ENCODE measurements around the gene FAM3B.

Gene FAM3B

GRCh38 chr21:41317458-41317857, 857 bp downstream of the FAM3B start:
- Histone ChIP-seq H3K9ac (ENCODE audit: low read depth in 1 of 2, low read length in 2 of 2) (no peak overlapping the region), H3K4me1 (ENCODE audit: control insufficient read depth in 2 of 2, insufficient read depth in 2 of 2, low read length in 2 of 2) (peaks cover 0 to 3% of the 10 kb centered on the region in 2 donors), H3K27ac (ENCODE audit: low read depth in 2 of 2, low read length in 2 of 2) (no peak overlapping the region), H3K4me3 (ENCODE audit: low read length in 2 of 2) (no peak overlapping the region), H3K36me3 (ENCODE audit: control insufficient read depth in 2 of 2, insufficient read depth in 2 of 2, low read length in 2 of 2) (no peaks in the 10 kb centered on the region), H3K27me3 (ENCODE audit: control insufficient read depth in 2 of 2, insufficient read depth in 2 of 2, low read length in 2 of 2) (peaks cover 26 to 64% of the 10 kb centered on the region in 2 donors), H3K9me3 (ENCODE audit: control insufficient read depth in 2 of 2, low read length in 2 of 2) (no peaks in the 10 kb centered on the region)

- H3K9me3 ChIP-seq (ENCODE audit: control insufficient read depth in 2 of 2, low read length in 2 of 2) = no peaks in the 10 kb centered on the region
- no peak overlapping the region for H3K27ac ChIP-seq (ENCODE audit: low read depth in 2 of 2, low read length in 2 of 2)
- H3K4me3 ChIP-seq (ENCODE audit: low read length in 2 of 2) = no peak overlapping the region
- H3K4me1 ChIP-seq (ENCODE audit: control insufficient read depth in 2 of 2, insufficient read depth in 2 of 2, low read length in 2 of 2) = peaks cover 0 to 3% of the 10 kb centered on the region in 2 donors
- peaks cover 22 to 66% of the 10 kb centered on the region in 2 donors for H3K27me3 ChIP-seq (ENCODE audit: control insufficient read depth in 2 of 2, insufficient read depth in 2 of 2, low read length in 2 of 2)
- H3K9ac ChIP-seq (ENCODE audit: low read depth in 1 of 2, low read length in 2 of 2) = no peak overlapping the region
- H3K36me3 ChIP-seq (ENCODE audit: control insufficient read depth in 2 of 2, insufficient read depth in 2 of 2, low read length in 2 of 2) = no peaks in the 10 kb centered on the region
Measured at GRCh38 chr21:41318218-41318617, 1.6 kb downstream of the FAM3B start.

- Histone ChIP-seq H3K9me3 (ENCODE audit: control insufficient read depth in 2 of 2, low read length in 2 of 2) (no peaks in the 10 kb centered on the region), H3K36me3 (ENCODE audit: control insufficient read depth in 2 of 2, insufficient read depth in 2 of 2, low read length in 2 of 2) (no peaks in the 10 kb centered on the region), H3K4me3 (ENCODE audit: low read length in 2 of 2) (no peak overlapping the region), H3K27ac (ENCODE audit: low read depth in 2 of 2, low read length in 2 of 2) (no peak overlapping the region), H3K4me1 (ENCODE audit: control insufficient read depth in 2 of 2, insufficient read depth in 2 of 2, low read length in 2 of 2) (peaks cover 0 to 3% of the 10 kb centered on the region in 2 donors), H3K9ac (ENCODE audit: low read depth in 1 of 2, low read length in 2 of 2) (no peak overlapping the region), H3K27me3 (ENCODE audit: control insufficient read depth in 2 of 2, insufficient read depth in 2 of 2, low read length in 2 of 2) (peaks cover 22 to 70% of the 10 kb centered on the region in 2 donors)
Measured at GRCh38 chr21:41319273-41319672, 2.7 kb downstream of the FAM3B start.

- Histone ChIP-seq H3K4me3 (ENCODE audit: low read length in 2 of 2) (no peak overlapping the region), H3K9ac (ENCODE audit: low read depth in 1 of 2, low read length in 2 of 2) (no peak overlapping the region), H3K4me1 (ENCODE audit: control insufficient read depth in 2 of 2, insufficient read depth in 2 of 2, low read length in 2 of 2) (peaks cover 0 to under 1% of the 10 kb centered on the region in 2 donors), H3K9me3 (ENCODE audit: control insufficient read depth in 2 of 2, low read length in 2 of 2) (no peaks in the 10 kb centered on the region), H3K36me3 (ENCODE audit: control insufficient read depth in 2 of 2, insufficient read depth in 2 of 2, low read length in 2 of 2) (no peaks in the 10 kb centered on the region), H3K27ac (ENCODE audit: low read depth in 2 of 2, low read length in 2 of 2) (no peak overlapping the region), H3K27me3 (ENCODE audit: control insufficient read depth in 2 of 2, insufficient read depth in 2 of 2, low read length in 2 of 2) (peaks cover 12 to 51% of the 10 kb centered on the region in 2 donors)
Measured at GRCh38 chr21:41321211-41321907, 4.8 kb downstream of the FAM3B start.

GRCh38 chr21:41321908-41322495, 5.4 kb downstream of the FAM3B start:
- H3K4me3 ChIP-seq (ENCODE audit: low read length in 2 of 2) = no peak overlapping the region
- H3K27ac ChIP-seq (ENCODE audit: low read depth in 2 of 2, low read length in 2 of 2) = no peak overlapping the region
- no peaks in the 10 kb centered on the region for H3K36me3 ChIP-seq (ENCODE audit: control insufficient read depth in 2 of 2, insufficient read depth in 2 of 2, low read length in 2 of 2)
- peaks cover 9 to 48% of the 10 kb centered on the region in 2 donors for H3K27me3 ChIP-seq (ENCODE audit: control insufficient read depth in 2 of 2, insufficient read depth in 2 of 2, low read length in 2 of 2)
- H3K9me3 ChIP-seq (ENCODE audit: control insufficient read depth in 2 of 2, low read length in 2 of 2) = no peaks in the 10 kb centered on the region
- no peaks in the 10 kb centered on the region for H3K4me1 ChIP-seq (ENCODE audit: control insufficient read depth in 2 of 2, insufficient read depth in 2 of 2, low read length in 2 of 2)
- H3K9ac ChIP-seq (ENCODE audit: low read depth in 1 of 2, low read length in 2 of 2) = no peak overlapping the region

GRCh38 chr21:41322496-41323382, 6.1 kb downstream of the FAM3B start:
- no peak overlapping the region for H3K27ac ChIP-seq (ENCODE audit: low read depth in 2 of 2, low read length in 2 of 2)

GRCh38 chr21:41325138-41325912, 8.7 kb downstream of the FAM3B start:
- Histone ChIP-seq H3K4me1 (ENCODE audit: control insufficient read depth in 2 of 2, insufficient read depth in 2 of 2, low read length in 2 of 2) (no peaks in the 10 kb centered on the region), H3K4me3 (ENCODE audit: low read length in 2 of 2) (no peak overlapping the region), H3K27me3 (ENCODE audit: control insufficient read depth in 2 of 2, insufficient read depth in 2 of 2, low read length in 2 of 2) (peaks cover 0 to 23% of the 10 kb centered on the region in 2 donors), H3K27ac (ENCODE audit: low read depth in 2 of 2, low read length in 2 of 2) (no peak overlapping the region), H3K36me3 (ENCODE audit: control insufficient read depth in 2 of 2, insufficient read depth in 2 of 2, low read length in 2 of 2) (no peaks in the 10 kb centered on the region), H3K9ac (ENCODE audit: low read depth in 1 of 2, low read length in 2 of 2) (no peak overlapping the region), H3K9me3 (ENCODE audit: control insufficient read depth in 2 of 2, low read length in 2 of 2) (no peaks in the 10 kb centered on the region)

More at GRCh38 chr21:41322496-41323382, 6.1 kb downstream of the FAM3B start:
- H3K9ac ChIP-seq (ENCODE audit: low read depth in 1 of 2, low read length in 2 of 2) = no peak overlapping the region
- no peaks in the 10 kb centered on the region for H3K4me1 ChIP-seq (ENCODE audit: control insufficient read depth in 2 of 2, insufficient read depth in 2 of 2, low read length in 2 of 2)
- peaks cover 6 to 40% of the 10 kb centered on the region in 2 donors for H3K27me3 ChIP-seq (ENCODE audit: control insufficient read depth in 2 of 2, insufficient read depth in 2 of 2, low read length in 2 of 2)
- H3K4me3 ChIP-seq (ENCODE audit: low read length in 2 of 2) = no peak overlapping the region
- H3K36me3 ChIP-seq (ENCODE audit: control insufficient read depth in 2 of 2, insufficient read depth in 2 of 2, low read length in 2 of 2) = no peaks in the 10 kb centered on the region
- H3K9me3 ChIP-seq (ENCODE audit: control insufficient read depth in 2 of 2, low read length in 2 of 2) = no peaks in the 10 kb centered on the region

GRCh38 chr21:41326414-41327080, 9.9 kb downstream of the FAM3B start:
- H3K27me3 ChIP-seq (ENCODE audit: control insufficient read depth in 2 of 2, insufficient read depth in 2 of 2, low read length in 2 of 2) = peaks cover 0 to 12% of the 10 kb centered on the region in 2 donors
- H3K9me3 ChIP-seq (ENCODE audit: control insufficient read depth in 2 of 2, low read length in 2 of 2) = no peaks in the 10 kb centered on the region
- H3K27ac ChIP-seq (ENCODE audit: low read depth in 2 of 2, low read length in 2 of 2) = no peak overlapping the region
- H3K4me1 ChIP-seq (ENCODE audit: control insufficient read depth in 2 of 2, insufficient read depth in 2 of 2, low read length in 2 of 2) = no peaks in the 10 kb centered on the region
- H3K9ac ChIP-seq (ENCODE audit: low read depth in 1 of 2, low read length in 2 of 2) = no peak overlapping the region
- H3K4me3 ChIP-seq (ENCODE audit: low read length in 2 of 2) = no peak overlapping the region
- no peaks in the 10 kb centered on the region for H3K36me3 ChIP-seq (ENCODE audit: control insufficient read depth in 2 of 2, insufficient read depth in 2 of 2, low read length in 2 of 2)

- no peak overlapping the region for H3K9ac ChIP-seq (ENCODE audit: low read depth in 1 of 2, low read length in 2 of 2)
- H3K27ac ChIP-seq (ENCODE audit: low read depth in 2 of 2, low read length in 2 of 2) = no peak overlapping the region
Measured at GRCh38 chr21:41327753-41328152, 11.2 kb downstream of the FAM3B start.

More at GRCh38 chr21:41327753-41328152, 11.2 kb downstream of the FAM3B start:
- H3K9me3 ChIP-seq (ENCODE audit: control insufficient read depth in 2 of 2, low read length in 2 of 2) = no peaks in the 10 kb centered on the region
- H3K27me3 ChIP-seq (ENCODE audit: control insufficient read depth in 2 of 2, insufficient read depth in 2 of 2, low read length in 2 of 2) = peaks cover 0 to 8% of the 10 kb centered on the region in 2 donors
- no peaks in the 10 kb centered on the region for H3K4me1 ChIP-seq (ENCODE audit: control insufficient read depth in 2 of 2, insufficient read depth in 2 of 2, low read length in 2 of 2)
- no peaks in the 10 kb centered on the region for H3K36me3 ChIP-seq (ENCODE audit: control insufficient read depth in 2 of 2, insufficient read depth in 2 of 2, low read length in 2 of 2)
- H3K4me3 ChIP-seq (ENCODE audit: low read length in 2 of 2) = no peak overlapping the region

Measured in mucosa of rectum (tissue), 2 donors.